HG03460 (cell line): ENCODE data around the gene ERFL.
"Not testable (repeated sequence)": the region's sequence is repeated elsewhere in the genome, so short reads cannot be mapped to it uniquely, and the experiment has no call there.

Source experiments
- ATAC-seq: cut with Tn5 transposase; IDR thresholded peaks from one replicate; pipeline ENCODE4 v1.9.1; 2021; ENCODE audit not compliant: unreplicated experiment

ERFL gene

GRCh38 chr19:41944336-41944735 lies 16.1 kb upstream of the ERFL start:
- ATAC-seq, result no peak

GRCh38 chr19:41941410-41942202 lies 13.4 kb upstream of the ERFL start:
- no peak for ATAC-seq

GRCh38 chr19:41940731-41941409 lies 12.6 kb upstream of the ERFL start:
- no peak for ATAC-seq

GRCh38 chr19:41939861-41940730 lies 11.8 kb upstream of the ERFL start:
- no peak for ATAC-seq

GRCh38 chr19:41939209-41939608 lies 11.0 kb upstream of the ERFL start:
- ATAC-seq, result not testable (repeated sequence)

GRCh38 chr19:41937525-41938468 lies 9.5 kb upstream of the ERFL start:
- no peak for ATAC-seq

- no peak for ATAC-seq
These were observed 8.7 kb upstream of the ERFL start for GRCh38 chr19:41936961-41937360.

- ATAC-seq, result no peak
These were observed 8.2 kb upstream of the ERFL start for GRCh38 chr19:41936416-41936850.

GRCh38 chr19:41935760-41936415 lies 7.6 kb upstream of the ERFL start:
- no peak for ATAC-seq

GRCh38 chr19:41934849-41935374 lies 6.7 kb upstream of the ERFL start:
- no peak for ATAC-seq

GRCh38 chr19:41933693-41934426 lies 5.6 kb upstream of the ERFL start:
- ATAC-seq, result no peak

- no peak for ATAC-seq
These were observed 4.6 kb upstream of the ERFL start for GRCh38 chr19:41932720-41933332.

GRCh38 chr19:41932259-41932719 lies 4.0 kb upstream of the ERFL start:
- no peak for ATAC-seq

GRCh38 chr19:41930926-41931592 lies 2.8 kb upstream of the ERFL start:
- no peak for ATAC-seq

GRCh38 chr19:41930322-41930722 lies 2.1 kb upstream of the ERFL start:
- ATAC-seq, result no peak

- no peak for ATAC-seq
These were observed 1.4 kb upstream of the ERFL start for GRCh38 chr19:41929536-41930071.

GRCh38 chr19:41928754-41929535 lies 696 bp upstream of the ERFL start:
- no peak for ATAC-seq
